WERI-Rb-1 (cell line): ENCODE measurements around the gene TMA7B.

ENCODE experiments used
- DNase-seq: peaks from one replicate; pipeline ENCODE4 v3.0.0-alpha.2; 2020
- H3K27ac ChIP-seq: fragments of 250-450 bp; sonication (Bioruptor Pico); 2 replicates; pipeline ENCODE4 v1.5.1; 2020; ENCODE audit warnings: mild to moderate bottlenecking, moderate library complexity
- H3K27me3 ChIP-seq: fragments of 250-450 bp; sonication (Bioruptor Pico); 2 replicates; pipeline ENCODE4 v1.5.1; 2021; ENCODE audit warnings: mild to moderate bottlenecking, low read depth, moderate library complexity; ENCODE audit not compliant: insufficient read depth, severe bottlenecking
- H3K36me3 ChIP-seq: fragments of 250-450 bp; sonication (Bioruptor Pico); 2 replicates; pipeline ENCODE4 v1.5.1; 2020; ENCODE audit warnings: mild to moderate bottlenecking, moderate library complexity
- H3K4me3 ChIP-seq: 2 replicates; pipeline ENCODE4 v1.5.1; 2011; ENCODE audit warnings: low read depth, mild to moderate bottlenecking, control low read depth, low read length
- H3K9me3 ChIP-seq: fragments of 250-450 bp; sonication (Bioruptor Pico); 2 replicates; pipeline ENCODE4 v1.5.1; 2021; ENCODE audit warnings: mild to moderate bottlenecking, moderate library complexity; ENCODE audit not compliant: severe bottlenecking
- TF ChIP-seq, protein P1 (sequence below): IDR thresholded peaks from 2 replicates; pipeline ENCODE4 v1.5.1; 2011; ENCODE audit warnings: low read depth, mild to moderate bottlenecking, control low read depth, inconsistent platforms, low read length

The TMA7B gene

DNA sequence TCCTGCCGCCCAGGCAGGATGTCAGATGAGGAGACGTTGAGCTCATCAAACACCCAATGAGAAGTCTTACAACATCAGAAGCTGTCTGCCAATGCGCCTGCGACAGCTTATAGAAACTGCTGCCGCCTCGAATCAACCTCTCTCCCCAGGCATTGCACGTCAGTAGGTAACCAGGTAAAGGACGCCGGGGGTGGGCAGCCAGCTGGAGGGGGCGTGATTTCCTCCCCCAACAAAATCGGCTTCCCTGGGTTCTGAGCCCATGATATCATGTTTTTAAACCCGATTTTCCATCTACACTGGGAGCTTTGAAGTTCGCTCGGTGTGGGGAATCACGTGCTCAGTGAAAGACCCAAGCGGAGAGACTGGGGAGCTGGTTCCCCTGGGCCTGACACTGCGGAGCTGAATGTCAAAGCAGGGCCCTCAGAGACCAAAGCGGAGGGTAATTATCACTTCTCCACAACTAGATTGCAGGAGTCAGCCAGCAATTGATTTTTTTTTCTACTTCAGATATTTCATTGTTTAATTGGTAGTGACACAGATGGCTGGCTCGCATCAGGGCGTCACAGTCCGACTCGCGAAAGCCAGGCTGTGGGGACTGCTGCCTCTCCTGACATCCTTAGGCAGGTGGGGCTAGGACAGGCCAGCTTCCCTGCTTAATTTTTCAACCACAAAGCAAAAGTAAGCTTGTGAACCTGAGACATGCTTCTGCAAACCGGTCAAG is 49.9 kb downstream of the TMA7B start:
- no peaks in the 10 kb centered on the region for H3K9me3 ChIP-seq
- no peaks in the 10 kb centered on the region for H3K27me3 ChIP-seq
- TF ChIP-seq, protein P1, sequence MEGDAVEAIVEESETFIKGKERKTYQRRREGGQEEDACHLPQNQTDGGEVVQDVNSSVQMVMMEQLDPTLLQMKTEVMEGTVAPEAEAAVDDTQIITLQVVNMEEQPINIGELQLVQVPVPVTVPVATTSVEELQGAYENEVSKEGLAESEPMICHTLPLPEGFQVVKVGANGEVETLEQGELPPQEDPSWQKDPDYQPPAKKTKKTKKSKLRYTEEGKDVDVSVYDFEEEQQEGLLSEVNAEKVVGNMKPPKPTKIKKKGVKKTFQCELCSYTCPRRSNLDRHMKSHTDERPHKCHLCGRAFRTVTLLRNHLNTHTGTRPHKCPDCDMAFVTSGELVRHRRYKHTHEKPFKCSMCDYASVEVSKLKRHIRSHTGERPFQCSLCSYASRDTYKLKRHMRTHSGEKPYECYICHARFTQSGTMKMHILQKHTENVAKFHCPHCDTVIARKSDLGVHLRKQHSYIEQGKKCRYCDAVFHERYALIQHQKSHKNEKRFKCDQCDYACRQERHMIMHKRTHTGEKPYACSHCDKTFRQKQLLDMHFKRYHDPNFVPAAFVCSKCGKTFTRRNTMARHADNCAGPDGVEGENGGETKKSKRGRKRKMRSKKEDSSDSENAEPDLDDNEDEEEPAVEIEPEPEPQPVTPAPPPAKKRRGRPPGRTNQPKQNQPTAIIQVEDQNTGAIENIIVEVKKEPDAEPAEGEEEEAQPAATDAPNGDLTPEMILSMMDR, result no peak
- H3K27ac ChIP-seq, result peak overlapping the region; percentile 90
- H3K4me3 ChIP-seq, result peak overlapping the region; percentile 49
- peak; percentile 80 for DNase-seq
- no peaks in the 10 kb centered on the region for H3K36me3 ChIP-seq

DNA sequence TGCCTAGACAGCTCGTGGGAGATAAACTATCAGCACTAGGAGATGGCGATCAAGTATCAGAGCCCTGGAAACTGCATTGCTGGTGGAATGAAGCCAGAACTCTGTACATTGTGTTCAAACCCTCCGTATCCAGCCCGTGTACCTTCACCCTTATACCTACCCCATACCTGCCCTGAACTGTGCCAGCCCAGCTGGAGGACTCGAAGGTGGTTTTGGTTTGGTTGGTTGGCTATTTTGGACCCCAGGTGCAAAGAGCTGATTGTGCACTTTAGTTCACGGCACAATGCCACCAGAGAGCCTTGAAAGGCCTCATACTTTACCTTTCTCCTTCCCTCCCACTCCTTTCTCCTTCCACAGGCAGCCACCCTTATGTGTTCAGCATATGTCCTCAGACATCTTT is 50.5 kb downstream of the TMA7B start:
- Histone ChIP-seq H3K27ac (peak overlapping the region; percentile 90), H3K27me3 (no peaks in the 10 kb centered on the region), H3K4me3 (peak overlapping the region; percentile 49), H3K9me3 (no peaks in the 10 kb centered on the region), H3K36me3 (no peaks in the 10 kb centered on the region)
- TF ChIP-seq, protein P1, result no peak
- no peak for DNase-seq
